NCI-H146 treated with DMSO at 0.1 percent for 48 hours (cell line): ENCODE data around the gene BMAL1.
A peak's percentile ranks its signal among the peaks of the same experiment; 100 is the strongest.

Source experiments
- DNase-seq: peaks from one replicate; lab custom pipeline; 2025; ENCODE audit not compliant: unreplicated experiment; lab: John Stamatoyannopoulos, UW

BMAL1 gene

GRCh38 chr11:13315517-13316432 lies 38.2 kb downstream of the BMAL1 start:
- DNase-seq, result no peak

- DNase-seq, result no peak
Observed at GRCh38 chr11:13316528-13316961, 39.0 kb downstream of the BMAL1 start.

DNA sequence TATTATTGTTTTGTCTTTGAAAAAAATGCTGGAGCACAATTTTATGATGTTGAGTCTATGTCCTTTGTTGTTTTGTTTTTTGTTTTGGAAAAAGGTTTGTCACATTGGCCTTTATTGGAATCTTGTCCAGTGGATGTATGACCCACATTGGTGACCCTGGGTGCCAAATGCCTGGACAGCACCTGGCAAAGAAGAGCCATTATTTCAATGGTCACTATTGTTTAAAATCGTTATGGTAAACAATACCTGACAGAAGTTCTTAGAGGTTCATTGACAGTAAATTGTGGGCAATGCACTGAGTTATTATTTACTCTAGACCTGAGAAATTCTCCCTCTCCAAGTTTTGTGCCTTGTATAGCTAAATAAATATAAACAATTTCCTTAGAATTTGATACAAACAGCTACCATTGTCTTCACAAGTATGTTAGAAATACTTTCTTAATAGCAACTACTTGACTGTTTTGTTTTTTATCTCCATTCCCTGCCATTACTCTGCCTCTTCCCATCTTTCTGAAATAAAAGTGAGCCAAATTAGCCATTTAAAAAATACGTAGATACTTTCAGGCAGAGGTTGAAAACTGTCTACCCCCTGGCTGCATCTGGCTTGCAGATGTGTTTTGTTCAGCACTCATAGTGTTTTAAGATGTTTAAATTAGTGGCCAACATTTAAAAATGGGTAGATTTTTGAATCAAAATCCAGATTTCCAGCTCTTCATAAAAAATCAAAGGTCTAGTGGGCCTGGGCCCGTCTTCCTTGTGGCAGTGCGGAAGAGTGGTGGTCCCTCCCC lies 39.9 kb downstream of the BMAL1 start:
- no peak for DNase-seq

DNA sequence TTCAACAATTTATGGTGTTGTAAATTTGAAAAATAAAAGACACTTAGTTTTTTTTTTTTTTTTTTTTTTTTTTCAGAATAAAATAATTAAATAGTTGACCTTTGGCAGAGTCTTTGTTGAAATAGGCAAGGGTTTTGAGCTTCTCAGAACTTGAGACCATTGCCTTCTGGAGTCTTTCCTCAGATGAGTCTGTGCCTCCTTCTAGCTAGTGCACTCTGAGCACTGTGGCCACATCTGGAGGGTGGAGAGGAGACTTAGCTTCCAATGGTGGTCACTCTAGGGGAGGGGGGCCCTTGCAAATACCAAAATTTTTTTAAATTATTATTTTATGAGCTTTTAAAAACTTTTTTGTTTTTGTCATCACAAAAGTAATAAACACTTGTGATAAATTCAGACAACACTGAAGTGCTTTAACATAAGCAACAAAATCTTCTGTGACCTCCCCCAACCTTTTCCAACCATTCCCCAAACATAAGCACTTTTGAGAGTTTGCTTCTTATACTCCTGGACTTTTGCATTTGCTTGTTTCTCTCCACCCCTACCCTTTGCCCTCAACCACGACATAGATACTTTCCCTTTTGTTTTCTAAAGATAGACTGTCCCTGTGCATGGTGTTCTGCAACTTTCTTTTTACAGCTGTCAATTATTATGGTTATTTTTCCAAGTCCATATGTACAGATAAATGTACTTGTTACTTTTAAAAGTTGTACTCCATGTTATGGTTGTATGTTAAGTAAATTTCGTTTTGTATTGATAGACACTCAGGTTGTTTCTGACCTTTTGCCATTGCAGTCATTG lies 41.1 kb downstream of the BMAL1 start:
- no peak for DNase-seq

GRCh38 chr11:13320688-13321087 lies 43.1 kb downstream of the BMAL1 start:
- DNase-seq, result no peak

DNA sequence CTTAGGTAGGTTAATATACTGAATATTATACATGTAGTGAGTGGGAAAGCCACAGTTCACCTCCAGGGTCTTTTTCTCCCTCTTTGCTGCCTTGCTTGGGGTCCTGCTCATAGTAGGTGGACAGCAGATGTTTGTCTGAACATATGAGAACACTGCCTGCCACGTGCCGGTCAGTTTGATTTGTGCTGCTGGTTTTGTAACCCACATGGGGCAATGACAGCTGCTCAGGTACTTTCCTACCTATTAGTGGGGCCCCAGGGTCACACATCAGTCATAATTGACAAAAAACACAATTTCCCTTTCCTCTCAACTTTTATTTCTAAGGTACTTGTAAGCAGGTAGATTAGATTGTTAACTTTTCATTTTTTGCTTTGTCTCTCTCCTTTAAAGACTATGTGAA lies 43.8 kb downstream of the BMAL1 start:
- DNase-seq, result no peak

DNA sequence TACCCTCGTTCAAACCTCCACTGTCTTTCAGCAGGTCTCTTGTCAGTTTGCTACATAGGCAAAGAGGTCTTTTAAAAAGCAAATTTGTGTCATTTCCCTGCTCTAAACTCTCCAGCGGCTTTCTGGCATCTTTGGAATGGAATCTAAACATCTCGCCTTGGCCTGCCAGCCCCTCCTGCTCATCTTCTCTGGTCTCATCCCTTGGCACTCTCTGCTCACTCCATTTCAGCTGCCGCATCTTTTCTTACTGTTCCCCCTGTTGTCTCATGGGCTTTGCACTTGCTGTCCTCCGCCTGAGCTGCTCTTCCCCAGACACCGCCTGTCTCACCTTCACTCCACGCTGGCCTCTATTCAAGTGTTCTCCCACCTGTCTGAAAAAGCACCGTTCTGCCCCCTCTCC lies 46.6 kb downstream of the BMAL1 start:
- no peak for DNase-seq

DNA sequence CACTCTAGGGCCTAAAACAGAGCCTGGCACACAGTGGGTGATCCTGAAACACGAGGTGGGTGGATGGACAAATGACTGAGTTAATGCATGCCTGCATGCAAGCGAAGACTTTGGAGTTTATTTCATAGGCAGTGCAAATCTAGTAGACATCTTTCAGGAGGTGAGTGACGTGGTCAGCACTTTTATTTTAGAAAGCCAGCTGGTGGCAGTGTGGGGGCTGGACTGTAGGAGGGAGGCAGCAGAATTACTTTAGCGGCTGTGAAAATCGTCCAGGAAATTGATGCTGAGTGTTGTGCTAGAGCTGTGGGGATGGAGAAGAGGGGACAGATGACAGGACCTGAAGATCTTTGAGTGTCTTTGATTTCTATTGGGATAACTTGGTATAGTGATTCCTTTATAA lies 47.1 kb downstream of the BMAL1 start:
- no peak for DNase-seq

DNA sequence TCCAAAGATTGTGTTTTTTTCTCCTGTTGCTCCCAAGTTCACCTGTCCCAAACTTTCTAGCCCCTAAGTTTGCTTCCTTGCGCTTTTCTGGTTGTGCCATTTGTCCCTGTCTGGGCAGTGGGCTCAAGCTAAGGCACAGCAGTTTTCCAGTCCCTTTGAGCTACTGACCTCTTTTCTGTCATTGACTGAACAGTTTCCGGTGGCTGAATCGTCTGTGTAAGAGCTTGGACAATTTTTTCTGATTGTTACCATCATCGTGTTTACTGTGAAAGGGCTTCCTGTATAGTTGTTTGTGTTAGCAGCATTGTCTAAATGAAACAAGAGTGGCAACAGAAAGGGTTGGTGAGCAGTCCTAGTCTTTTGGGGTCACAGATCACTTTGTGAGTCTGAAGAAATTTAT lies 49.8 kb downstream of the BMAL1 start:
- peak; percentile 4 for DNase-seq

GRCh38 chr11:13328286-13328685 lies 50.7 kb downstream of the BMAL1 start:
- DNase-seq, result no peak

DNA sequence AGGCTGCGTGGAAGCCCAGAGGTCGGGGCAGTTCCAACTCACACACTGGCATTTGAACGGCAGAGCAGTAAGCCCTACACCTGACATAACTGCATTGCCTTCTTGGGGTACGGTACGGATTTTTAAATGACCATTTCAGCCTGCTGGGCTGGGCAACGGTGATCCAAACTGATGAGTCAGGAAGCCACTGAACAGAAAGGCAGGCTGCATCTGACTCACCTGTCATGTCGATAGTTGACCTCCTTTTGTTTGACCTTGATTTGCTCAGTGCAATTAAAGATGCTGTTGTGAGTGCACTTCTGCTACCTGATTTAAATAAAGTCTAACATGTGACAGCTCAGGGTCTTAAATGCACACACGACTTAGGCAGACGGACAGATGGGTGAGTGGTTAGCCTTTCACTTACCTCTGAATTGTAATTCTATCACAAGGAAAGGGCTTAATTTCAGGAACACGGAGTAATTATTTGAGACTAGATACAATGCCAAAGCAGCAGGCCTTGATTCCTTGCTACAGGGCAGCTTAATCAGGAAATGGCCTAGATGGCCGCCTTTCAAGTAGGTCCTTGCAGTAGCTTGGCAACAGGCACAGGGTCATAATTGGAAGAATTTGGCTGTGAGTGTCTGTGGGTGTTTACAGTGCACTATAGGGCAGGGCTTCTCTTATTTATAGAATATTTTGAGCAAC lies 52.2 kb downstream of the BMAL1 start:
- DNase-seq, result peak; percentile 26

GRCh38 chr11:13332124-13332523 lies 54.5 kb downstream of the BMAL1 start:
- no peak for DNase-seq

DNA sequence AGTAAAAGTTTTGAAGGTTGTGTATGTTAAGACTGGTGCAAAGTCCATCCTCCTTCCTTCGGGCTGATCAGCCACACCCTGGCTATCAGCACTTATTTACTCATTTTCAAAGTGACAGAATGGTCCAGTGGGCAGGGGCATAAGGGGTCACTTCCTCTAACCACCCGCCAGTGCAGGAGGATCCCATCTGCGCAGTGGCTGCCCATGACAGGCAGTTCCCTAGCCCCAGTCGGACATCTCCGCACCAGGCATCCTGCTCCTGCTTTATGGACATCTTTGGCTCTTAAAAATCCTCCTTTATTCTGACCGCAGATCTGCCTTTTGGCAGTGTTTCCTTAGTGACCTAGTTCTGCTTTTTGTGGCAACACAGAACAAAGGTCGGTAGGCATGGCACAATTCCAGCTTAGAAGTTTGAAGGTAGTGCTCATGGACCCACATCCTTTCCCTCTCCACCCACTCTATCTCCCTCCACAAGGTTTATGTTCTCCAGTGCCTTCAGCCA lies 55.9 kb downstream of the BMAL1 start:
- DNase-seq, result no peak

DNA sequence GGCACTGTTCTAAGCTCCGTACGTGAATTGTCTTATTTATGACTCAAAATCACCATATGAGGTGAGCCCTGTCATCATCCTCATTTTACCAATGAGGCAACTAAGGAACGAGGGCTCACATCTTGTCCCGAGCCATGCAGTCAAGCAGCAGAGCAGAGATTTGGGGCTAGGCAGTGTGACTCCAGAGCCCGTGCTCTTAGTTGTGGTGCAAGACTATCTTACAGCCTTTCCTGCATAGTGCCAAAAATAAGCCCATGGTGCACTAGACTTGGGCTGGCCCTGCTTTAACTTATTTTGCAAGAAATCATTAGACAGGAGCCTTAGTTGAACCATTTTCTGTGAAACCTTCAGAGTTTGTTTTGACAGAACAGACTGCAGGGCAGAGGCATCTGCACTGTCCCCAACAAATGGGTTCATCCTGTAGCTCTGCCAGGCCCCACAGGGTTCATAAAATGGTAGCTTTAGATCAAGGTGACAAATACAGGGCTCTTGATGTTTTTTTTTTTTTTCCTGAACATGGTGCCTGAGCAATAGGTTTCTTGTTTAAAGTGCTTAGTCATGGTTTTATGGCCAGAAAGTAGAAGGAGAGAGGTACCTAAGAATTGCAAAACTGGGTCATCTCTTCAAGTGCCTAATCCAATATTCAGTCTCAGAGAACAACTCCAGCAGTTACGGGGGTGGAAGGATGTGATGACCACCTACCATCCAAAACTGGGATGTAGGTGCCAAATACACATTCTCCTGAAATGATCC lies 56.6 kb downstream of the BMAL1 start:
- no peak for DNase-seq

DNA sequence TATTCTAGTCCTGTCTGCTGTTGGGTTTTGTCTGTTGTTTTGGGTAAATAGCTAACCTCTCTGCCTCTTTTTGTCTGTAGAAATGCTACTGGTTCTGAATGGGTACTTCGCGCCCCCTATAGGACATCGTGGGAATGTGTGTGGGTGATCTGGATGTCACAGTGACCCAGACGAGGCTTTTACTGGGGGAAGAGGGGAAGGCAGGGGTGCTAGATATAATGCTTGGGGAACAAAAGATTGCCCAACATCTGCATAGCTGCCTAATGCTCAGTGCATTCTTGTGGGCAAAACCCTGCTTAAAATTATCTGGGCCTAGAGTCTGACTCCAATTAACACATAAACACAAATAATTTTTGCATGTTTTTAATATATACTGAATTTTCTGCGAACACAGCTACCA lies 57.7 kb downstream of the BMAL1 start:
- DNase-seq, result peak; percentile 44

DNA sequence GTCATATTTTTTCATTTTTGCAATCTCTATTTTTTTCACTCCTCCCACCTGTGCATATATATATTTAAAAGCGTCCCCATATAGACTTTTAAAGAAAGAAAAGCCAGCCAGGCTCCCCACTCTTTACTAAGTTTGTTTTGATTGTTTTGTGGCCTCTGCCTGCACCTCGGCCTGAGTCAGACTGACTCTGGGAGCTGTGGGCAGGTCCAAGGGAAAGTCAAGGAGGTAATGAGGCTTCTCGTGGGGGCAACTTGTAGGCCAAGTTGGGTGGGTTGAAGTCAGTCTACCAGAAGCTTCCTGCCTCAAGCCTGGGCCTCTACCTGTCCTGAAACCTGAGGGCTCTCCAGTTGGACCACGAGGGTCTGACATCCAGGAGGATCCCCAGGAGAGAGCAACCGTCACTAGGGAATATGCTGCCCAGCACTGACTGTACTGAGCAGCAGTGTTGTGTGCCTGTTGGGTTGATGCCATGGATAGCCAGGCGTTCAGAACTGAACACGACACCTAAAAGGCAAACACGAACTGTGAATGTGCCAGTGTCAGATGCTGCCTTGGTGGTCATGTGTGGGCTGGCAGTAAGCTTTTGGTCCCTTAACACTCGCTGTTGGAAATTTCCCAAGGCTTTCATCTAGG lies 58.8 kb downstream of the BMAL1 start:
- DNase-seq, result no peak

- DNase-seq, result no peak
Observed at GRCh38 chr11:13338019-13338426, 60.4 kb downstream of the BMAL1 start.

DNA sequence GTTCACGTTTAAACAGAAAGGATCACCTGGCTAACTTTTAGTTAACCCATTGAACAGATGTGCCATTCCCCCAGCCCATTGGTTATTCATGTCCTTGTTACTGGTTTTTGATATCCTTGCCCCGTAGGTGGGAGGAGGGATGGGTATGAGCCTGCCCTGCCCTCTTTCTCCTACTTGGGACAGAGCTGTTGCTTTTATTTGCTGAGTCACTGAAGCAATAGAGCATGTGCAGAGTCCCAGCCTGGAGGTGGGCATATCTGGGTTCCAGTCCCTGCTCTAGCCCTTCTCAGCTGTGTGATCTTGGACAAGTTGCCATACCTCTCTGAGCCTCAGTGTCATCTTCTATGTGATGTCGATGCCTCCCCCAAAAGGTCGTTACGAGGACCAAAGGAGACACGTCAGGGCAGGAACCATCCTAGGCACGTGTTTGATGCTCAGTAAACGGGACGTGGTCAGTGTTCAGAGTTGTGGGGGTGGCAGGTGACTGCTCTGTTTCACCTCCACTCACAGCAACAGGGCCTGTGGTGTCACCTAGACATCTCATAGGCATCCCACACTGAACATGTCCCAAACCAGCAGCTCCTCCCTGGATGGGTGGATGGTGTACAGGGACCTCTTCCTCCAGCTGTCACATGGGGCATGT lies 61.0 kb downstream of the BMAL1 start:
- no peak for DNase-seq
